GM19099 (cell line): Measurements from ENCODE around the gene FTO.

ENCODE experiments used
- POLR2A ChIP-seq: IDR thresholded peaks from 3 replicates; pipeline ENCODE4 v1.6.1; 2011; ENCODE audit warnings: low read depth; ENCODE audit not compliant: insufficient read length; ENCODE audit errors: extremely low read depth

The FTO gene

DNA sequence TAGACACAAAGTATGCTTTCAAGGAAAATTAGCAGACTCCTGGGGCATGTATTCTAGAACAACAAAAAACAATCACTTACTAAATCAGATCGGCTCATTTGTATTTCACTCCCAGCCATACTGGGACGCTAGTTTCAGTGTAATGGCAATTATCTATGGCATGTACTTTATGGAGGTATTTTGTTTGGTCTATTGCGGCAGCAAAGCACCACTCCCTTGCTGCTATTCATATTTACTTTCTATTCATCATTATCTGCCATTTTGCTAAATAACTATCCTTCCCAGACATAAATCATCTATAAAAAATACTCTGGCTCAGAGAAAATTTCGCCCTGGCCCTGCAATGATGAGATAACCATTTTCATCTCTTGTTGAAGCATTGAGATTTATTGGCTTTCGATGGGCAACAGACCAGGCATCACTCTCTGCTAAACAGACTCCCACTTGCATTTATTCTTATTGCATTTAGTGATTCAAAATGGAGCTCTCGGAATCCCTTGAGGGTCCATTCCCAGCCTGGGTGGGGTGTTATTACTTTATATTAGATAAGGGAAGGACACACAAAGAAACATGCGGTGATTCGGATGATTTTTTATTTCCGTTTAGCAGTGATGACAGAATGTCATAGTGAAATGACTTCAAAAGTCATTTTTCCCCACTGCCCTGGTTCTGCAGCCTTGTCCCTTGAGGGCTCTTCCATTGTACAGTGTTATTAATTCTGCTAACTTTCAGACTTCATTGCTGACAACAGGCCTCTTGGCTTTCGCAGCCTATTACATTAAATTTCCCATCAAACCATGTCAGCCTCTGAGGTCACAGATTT is 356.9 kb downstream of the FTO start:
- TF ChIP-seq POLR2A = no peak

DNA sequence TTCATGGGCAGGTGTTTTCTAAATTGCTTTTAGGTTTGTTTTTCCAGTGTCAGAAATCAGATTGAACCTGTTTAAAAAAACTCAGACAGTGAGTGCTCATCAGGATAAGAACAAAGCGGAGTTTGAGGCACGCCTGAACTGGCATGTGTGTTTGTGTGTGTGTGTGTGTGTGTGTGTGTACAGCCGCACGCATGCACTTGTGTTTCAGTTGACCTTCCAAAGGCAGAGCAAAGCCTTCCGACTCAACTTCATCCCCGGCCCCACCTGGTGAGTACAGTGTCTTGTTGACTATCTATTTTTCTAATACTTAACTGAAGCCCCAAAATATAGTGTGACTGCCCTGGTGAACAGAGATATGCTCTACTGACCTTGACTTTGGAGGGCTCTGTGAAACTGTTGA is 357.5 kb downstream of the FTO start:
- TF ChIP-seq POLR2A = no peak

DNA sequence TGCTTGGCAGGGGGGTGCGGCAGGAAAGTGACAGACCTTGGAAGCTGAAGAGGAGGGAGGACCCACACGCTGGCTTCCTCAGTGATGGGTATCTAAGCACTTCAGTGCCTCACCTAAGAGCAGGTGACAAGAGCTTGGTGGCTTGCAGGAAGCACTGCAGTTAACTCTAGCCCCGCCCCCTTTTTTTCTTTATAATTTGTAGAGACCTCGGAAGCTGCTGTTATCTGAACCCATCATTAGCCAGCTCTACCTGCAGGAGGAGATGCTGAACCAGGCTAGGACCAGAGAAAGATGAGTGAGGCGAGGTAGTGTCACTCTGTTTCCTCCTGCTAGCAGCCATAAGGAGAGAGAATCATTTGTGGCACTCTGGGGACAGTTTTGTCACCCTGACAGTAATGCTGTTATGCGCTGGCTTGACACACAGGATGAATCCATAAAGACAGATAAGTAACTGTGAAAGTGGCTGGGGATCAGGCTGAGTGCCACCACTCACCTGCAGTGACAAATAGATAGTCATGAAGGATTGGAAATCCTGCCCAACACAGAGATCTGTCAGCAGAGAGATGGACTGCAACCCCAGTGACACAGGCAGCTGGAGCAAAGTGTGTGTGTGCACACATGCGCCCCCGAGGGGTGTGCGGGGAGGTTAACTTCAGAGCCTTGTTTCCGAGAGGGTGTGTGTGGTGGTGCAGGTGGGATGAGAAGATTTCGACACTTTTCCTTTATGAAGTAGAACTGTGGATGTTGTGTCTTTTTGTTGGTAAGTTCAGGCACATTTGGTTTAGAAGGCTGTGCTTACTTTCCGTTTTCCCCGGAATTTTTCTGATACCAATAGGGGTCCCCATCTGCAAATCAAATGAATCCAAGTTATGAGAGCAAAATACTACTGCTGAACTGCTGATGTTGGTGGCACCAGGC is 358.7 kb downstream of the FTO start:
- no peak for TF ChIP-seq POLR2A

DNA sequence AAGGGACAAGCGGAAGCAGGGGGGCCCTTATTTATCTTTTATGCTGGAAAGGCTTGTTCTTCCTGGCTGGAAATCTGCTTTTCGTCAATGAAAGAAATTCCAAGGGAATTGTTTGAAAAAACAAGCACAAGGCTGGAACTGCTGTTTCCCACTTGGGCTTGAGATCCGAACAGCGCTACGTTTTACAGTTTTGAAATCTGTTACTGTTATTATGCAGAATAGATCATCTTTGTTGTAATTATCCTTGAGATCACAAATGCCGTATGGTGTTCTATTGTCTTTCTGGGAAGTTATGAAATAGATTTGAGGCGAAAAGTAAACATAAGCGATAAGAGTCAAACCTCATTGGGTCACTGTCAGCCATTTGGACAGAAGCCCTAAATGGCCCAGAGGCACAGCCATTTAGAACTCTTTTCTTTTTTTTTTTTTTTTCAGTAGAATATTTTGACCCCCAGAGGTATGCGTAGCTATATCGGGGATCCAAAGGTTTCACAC is 359.4 kb downstream of the FTO start:
- no peak for TF ChIP-seq POLR2A

DNA sequence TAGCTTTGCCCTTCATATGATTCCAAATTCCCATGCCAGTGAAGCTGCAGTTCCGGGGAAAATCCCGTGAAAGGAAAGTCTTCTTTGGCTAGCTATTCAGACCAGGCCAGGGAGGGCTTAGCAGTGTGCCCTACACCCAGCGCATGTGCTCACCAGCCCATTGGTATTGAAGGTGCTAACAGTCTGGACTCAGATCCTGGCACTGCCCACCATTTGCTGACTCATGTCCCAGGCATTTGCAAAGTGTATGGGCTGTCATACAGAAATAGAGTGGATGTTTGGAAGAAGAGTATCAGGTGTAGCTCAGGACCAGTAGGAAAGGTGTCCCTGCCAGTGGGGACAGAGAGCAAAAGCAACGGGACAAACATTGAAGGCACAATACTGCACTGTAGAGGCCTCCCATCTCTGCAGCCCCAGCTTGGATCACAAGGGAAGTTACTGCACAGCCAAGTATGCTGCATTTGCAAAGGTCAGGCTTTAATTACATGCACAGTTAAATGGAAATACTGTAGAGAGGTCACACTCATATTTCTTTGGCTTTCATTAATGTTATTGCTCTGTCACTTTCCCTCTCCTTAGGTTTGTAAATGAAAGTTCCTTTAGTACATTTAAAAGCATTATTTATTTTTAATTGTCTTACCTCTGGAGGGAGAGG is 362.6 kb downstream of the FTO start:
- TF ChIP-seq POLR2A = no peak

DNA sequence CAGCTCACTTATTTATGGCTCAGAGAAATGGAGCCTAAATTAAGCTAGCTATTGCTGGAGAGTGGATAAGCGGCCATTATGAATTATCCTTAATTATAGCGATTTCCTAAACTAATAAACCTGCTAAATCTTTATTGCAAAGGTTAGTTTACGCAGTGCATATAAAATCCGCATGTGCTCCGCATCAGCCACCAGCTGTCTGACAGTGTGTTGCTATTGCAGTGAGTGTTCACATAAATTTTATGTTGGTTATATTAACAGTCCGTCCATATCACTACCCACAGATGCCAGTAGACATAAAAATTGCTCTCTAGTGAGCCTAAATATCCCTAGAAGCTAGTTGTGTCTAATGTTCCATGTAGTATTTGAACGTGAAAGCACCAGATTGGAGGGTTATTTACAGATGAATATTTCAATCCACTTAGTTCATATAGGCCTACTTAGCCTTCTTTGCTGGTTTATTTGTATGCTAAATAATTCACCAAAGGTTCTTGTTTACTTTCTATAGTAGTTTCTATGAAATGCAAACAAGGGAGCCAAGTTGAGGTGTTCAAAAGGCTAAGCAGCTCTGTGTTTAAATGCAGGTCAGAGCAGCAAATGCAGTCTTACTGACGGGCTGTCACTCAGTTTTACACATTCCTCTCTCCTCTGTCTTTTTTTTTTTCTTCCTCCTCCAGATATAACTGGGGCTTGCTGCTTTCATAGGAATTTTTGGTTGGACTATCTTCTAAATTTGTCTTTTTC is 363.5 kb downstream of the FTO start:
- no peak for TF ChIP-seq POLR2A

DNA sequence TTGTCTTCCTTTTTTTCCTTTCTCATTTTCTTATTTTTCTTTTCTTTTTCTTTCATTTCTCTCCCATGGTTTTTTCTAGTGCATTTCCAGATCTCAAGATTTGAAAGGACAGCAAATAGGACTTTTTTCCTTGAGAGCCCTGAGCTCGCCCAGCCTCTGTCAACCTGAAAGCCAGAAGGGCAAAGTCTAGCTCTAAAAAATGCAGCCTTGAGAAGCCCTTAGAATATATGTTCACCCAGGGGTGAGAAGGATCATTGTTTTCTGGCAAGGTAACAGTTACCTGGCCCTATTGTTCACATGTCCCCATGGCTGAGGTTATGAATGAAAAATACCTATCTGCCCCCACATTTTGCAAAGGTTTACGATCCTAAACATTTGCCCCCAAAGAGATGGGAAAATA is 364.3 kb downstream of the FTO start:
- no peak for TF ChIP-seq POLR2A

DNA sequence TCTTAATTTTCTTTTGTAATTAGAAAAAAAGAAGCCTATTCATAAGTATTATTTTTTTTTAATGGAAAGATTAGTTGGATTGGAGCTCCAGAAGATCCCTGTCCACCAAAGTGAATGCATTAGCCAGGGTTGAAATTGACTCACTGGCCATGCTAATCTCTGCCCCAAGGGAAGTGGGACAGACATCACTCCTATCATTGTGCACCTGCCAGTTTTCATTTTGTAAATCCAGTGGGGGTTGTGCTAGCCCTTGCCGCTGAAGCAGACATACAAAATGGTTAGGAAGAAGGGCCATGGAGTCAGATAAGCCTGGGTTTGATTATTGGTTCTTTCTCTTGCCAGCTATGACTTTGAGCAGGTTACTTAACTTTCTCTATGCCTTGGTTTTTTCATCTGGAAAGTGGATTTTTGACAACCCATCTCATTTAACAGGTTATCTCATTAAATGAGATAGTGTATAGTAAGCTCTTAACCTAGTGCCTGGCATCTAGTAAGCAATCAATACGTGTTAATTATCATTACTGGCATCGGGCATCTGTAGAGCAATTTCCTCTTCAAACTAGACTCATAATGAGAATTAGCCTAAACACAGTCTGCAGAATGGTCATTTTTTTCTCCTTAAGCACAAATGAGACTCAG is 365.8 kb downstream of the FTO start:
- no peak for TF ChIP-seq POLR2A

DNA sequence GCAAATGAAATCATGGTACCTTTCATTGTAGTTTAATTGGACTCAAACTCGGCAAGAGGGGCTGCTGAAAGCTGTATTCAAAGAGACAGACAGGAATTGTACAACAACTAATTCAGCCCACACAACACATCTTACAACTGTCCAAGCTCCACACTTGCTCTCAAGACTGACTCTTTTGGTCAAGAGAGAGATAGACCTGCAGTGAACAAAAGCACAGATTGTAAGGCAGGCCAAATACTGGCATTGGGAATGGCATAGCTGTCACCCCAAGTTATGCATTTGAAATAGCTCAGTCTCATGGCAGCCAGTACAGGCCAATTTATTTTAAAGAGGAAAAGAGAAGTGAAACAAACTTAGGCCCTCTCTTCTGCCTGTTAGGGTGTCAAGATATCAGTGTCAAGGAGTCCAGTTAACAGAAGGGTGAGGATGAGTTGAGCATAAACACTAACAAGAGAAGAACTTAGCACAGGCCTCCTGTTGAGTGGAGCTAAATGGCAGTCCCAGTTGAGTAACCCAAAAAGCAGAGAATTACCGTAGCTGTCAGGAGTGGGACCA is 366.9 kb downstream of the FTO start:
- TF ChIP-seq POLR2A = no peak

DNA sequence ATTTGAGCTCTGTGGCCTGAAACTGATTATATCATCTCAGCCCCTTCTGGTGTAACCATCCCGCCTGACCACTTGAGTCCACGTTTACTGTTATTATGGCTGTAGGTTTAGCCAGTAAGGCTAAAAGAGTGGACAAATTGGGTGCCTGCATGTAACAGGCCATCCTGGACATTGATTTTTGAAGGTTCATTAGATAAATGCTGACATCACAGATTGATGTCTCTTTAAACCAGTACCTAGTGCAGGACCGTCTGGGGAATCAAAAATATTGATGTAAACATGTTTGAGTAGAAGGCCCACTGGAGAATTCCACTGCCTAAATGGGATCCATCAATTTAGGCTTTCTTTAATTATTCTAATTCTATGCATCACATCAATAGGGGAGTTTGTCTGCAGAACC is 367.6 kb downstream of the FTO start:
- TF ChIP-seq POLR2A = no peak

DNA sequence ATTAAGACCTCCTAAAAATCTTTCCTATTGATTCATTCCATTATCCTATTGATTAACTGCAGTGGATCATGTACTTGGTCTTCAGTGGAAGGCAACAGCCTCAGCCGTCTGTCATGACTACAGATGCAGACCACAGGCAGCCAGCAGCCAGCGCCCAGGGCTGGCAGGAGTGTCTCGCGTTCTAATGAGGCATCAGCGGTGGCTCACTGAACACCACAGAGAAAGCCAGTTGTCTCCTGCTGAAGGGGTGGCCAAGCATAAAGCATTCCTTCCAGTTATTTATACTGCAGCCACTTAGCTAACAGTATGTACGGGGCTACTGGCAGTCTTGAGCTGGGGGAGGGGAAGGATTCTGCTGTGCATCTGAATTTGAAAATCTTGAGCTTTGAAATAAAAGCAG is 368.3 kb downstream of the FTO start:
- TF ChIP-seq POLR2A = no peak

DNA sequence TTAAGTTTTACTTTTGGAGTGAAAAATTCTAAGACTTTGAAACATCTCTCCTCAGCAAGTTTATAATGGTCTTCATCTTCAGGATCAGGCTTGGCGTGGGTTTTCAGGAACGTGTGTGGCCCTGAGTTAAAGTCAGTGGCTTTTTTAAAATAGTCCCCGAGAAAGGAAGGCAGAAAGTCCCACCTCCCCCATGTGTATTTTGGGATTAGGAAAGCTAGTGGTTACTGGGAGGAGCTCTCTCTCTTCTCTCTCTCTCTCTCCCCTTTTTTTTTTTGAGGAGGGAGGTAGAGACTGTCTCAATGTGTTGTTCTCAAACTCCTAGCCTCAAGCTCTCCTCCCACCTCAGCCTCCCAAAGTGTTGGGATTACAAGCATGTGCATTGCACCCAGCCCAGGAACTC is 369.4 kb downstream of the FTO start:
- no peak for TF ChIP-seq POLR2A

DNA sequence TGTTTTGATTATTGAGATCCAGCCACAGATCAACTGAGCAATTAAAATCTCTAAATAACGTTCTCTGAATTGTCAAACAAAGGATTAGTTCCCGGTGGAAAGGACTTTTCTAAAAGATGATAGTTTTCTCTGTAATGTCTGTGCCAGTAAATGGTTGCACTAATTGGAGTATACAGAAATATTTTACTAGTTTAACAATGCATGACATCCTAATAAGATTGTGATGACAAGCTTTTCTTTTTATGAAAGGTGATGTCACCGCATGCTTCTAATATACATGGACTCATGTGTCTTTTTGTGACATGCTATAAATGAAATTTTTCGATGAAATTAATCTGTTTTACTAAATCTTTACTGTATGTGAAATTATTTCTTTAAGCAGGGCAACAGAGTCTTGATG is 371.5 kb downstream of the FTO start:
- no peak for TF ChIP-seq POLR2A

DNA sequence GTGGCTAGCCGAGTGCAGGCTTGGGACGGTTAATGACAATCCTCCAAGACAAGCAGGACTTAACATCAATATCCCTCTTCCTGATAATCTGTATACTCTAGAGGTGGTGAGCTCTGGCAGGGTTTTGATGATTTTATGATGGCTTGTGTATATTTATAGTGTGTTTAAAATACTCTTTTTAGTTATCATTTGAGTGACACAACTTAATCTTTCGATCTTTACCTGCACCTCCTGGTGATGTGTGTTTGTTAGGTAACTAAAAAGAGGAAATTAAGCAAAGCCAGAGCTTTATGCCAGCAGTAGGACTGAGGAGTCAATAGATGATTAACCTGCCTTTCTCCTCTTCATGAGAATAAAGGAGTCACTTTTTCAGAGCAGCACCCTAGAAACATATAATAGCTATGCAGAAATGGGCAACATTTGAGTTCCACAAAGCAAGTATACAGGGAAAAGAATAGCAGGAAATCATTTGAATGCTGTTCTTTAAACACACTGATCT is 372.1 kb downstream of the FTO start:
- TF ChIP-seq POLR2A = no peak
